Measurements from ENCODE around the gene ELF5.
A peak's percentile ranks its signal among the peaks of the same experiment; 100 is the strongest.

The ELF5 gene

GRCh38 chr11:34507610-34508009 lies 6.0 kb downstream of the ELF5 start:
- TF ChIP-seq, protein P1, sequence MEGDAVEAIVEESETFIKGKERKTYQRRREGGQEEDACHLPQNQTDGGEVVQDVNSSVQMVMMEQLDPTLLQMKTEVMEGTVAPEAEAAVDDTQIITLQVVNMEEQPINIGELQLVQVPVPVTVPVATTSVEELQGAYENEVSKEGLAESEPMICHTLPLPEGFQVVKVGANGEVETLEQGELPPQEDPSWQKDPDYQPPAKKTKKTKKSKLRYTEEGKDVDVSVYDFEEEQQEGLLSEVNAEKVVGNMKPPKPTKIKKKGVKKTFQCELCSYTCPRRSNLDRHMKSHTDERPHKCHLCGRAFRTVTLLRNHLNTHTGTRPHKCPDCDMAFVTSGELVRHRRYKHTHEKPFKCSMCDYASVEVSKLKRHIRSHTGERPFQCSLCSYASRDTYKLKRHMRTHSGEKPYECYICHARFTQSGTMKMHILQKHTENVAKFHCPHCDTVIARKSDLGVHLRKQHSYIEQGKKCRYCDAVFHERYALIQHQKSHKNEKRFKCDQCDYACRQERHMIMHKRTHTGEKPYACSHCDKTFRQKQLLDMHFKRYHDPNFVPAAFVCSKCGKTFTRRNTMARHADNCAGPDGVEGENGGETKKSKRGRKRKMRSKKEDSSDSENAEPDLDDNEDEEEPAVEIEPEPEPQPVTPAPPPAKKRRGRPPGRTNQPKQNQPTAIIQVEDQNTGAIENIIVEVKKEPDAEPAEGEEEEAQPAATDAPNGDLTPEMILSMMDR (IDR thresholded peaks at IDR 0.05; ENCODE audit: low read length, missing control alignments) = no peak
- no peak overlapping the region for H3K4me3 ChIP-seq (replicated peaks; ENCODE audit: low read depth, low read length)
- DNase-seq (ENCODE audit: low read depth) = no peak

DNA sequence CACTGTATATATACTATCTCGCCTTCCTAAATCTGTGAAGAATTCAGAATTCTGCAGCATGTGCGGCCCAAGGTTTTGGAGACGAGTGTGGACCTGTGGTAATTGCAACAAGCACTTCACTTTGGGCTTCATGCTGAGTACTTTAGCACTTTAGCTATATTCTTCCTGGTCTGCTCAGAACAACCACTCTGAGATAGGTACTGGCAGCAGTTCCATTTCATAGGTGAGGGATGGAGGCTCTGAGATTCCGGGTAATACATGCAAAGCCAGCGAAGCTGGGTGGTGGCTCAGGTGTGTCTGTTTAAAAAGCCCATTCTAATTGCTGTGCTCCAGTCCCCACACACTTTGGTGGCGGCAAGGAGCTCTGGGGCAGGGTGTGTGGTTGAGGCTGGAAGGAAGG lies 6.4 kb downstream of the ELF5 start:
- TF ChIP-seq, protein P1 (IDR thresholded peaks at IDR 0.05; ENCODE audit: low read length, missing control alignments) = no peak
- no peak overlapping the region for H3K4me3 ChIP-seq (replicated peaks; ENCODE audit: low read depth, low read length)
- no peak for DNase-seq (ENCODE audit: low read depth)

GRCh38 chr11:34505874-34506273 lies 7.7 kb downstream of the ELF5 start:
- DNase-seq (ENCODE audit: low read depth) = no peak
- TF ChIP-seq, protein P1 (IDR thresholded peaks at IDR 0.05; ENCODE audit: low read length, missing control alignments) = no peak
- H3K4me3 ChIP-seq (replicated peaks; ENCODE audit: low read depth, low read length) = no peak overlapping the region

GRCh38 chr11:34502949-34503348 lies 10.6 kb downstream of the ELF5 start:
- no peak for DNase-seq (ENCODE audit: low read depth)
- TF ChIP-seq, protein P1 (IDR thresholded peaks at IDR 0.05; ENCODE audit: low read length, missing control alignments) = no peak

GRCh38 chr11:34501949-34502348 lies 11.6 kb downstream of the ELF5 start:
- H3K4me3 ChIP-seq (replicated peaks; ENCODE audit: low read depth, low read length) = no peak overlapping the region
- TF ChIP-seq, protein P1 (IDR thresholded peaks at IDR 0.05; ENCODE audit: low read length, missing control alignments) = no peak
- no peak for DNase-seq (ENCODE audit: low read depth)

More at GRCh38 chr11:34502949-34503348, 10.6 kb downstream of the ELF5 start:
- no peak overlapping the region for H3K4me3 ChIP-seq (replicated peaks; ENCODE audit: low read depth, low read length)

DNA sequence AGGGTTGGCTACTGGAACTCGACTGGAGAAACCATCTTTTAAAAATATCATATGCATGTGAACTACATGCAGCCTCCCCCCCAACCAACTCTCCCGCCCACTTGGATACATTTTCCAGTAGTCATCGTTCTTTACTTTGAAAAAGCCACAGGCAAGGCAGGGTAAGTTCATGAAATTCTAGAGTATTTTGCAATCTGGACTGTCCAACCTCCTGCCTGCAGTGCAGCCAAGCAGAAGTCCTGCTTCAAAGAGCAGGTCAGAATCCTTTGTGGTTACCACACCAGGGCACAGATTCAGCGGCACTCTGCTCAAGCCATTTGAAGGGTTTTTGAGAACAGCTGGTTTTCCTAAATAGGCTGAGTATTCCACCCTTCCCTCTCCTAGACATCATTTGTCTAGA lies 12.1 kb downstream of the ELF5 start:
- DNase-seq (ENCODE audit: low read depth) = peak; percentile 66
- TF ChIP-seq, protein P1 (IDR thresholded peaks at IDR 0.05; ENCODE audit: low read length, missing control alignments) = no peak
- no peak overlapping the region for H3K4me3 ChIP-seq (replicated peaks; ENCODE audit: low read depth, low read length)

GRCh38 chr11:34499719-34500500 lies 13.7 kb downstream of the ELF5 start:
- TF ChIP-seq, protein P1 (IDR thresholded peaks at IDR 0.05; ENCODE audit: low read length, missing control alignments) = no peak
- DNase-seq (ENCODE audit: low read depth) = no peak
- H3K4me3 ChIP-seq (replicated peaks; ENCODE audit: low read depth, low read length) = no peak overlapping the region
